Fibroblast of skin of scalp (primary cell): Measurements from ENCODE around the gene RALGAPA2.
"Not testable (repeated sequence)": the region's sequence is repeated elsewhere in the genome, so short reads cannot be mapped to it uniquely, and the experiment has no call there.

Source experiments
- DNase-seq: peaks from one replicate; pipeline ENCODE4 v3.0.0-alpha.2; 2013

RALGAPA2 gene

DNA sequence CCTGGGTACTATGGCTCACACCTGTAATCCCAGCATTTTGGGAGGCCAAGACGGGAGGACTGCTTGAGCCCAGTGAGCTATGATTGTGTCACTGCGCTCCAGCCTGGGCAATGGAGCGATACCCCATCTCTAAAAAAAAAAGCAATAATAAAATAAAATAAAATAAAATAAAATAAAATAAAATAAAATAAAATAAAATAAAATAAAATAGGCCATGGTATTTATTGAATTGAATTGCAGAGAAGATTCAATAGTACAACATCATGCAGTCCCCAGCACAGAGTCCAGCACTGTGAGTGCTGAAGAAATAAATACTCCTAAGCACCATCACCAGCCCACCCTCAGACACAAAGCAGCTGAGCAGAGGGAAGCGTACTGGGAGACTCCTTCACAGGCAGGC, 144.7 kb downstream of the RALGAPA2 start:
- no peak for DNase-seq

DNA sequence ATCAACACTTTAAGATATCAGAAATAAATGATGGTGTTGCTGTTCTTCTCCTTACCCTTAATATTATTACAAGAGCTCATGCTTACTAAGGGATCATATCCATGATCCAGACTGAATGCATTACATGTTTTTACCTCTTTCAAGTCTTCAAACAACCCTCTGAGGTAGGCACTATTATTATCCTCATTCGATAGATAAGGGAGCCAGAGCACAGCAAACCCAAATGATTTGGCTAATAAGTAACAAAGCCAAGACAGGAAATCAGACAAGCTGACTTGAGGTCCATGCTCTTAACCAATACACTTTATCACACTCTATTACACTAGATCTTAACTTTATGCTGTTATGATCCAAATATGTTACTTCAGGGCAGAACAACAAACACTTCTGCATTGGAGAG, 145.9 kb downstream of the RALGAPA2 start:
- DNase-seq, result no peak

DNA sequence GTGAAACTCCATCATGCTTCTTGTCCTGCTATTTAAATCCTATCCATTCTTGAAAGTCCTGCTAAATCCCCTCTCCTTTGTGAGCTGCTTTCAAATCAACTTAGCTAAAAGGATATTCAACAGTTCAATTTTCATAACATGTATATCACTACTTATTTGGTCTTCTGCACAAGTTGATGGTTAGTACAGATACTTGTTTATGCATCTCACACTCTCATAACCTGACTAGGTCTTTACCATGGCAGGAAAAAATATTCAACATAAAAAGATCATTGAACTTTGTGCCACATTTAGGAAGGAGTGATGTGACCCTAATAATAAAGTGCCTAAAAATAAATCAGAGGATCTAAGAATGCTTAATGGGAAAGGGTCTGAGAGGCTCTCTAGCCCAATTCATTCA, 148.2 kb downstream of the RALGAPA2 start:
- no peak for DNase-seq

DNA sequence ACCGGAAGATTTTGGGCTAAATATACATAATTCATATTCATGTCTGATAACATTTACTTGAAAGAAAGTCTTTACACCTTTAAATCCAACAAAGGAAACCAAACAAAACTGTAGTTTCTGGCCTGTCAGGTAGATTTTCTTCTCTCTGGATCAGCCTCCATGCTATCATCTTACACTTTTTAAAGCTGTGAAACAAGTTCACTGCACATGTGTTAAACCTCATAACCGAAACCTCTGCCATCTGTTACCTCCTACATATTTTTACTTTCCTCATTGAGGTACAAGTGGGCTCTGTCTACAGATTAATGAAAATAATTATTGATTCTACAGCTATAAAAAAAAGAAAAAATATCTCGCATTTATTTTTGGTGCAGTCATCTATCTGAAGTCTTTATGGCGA, 149.9 kb downstream of the RALGAPA2 start:
- DNase-seq, result no peak

DNA sequence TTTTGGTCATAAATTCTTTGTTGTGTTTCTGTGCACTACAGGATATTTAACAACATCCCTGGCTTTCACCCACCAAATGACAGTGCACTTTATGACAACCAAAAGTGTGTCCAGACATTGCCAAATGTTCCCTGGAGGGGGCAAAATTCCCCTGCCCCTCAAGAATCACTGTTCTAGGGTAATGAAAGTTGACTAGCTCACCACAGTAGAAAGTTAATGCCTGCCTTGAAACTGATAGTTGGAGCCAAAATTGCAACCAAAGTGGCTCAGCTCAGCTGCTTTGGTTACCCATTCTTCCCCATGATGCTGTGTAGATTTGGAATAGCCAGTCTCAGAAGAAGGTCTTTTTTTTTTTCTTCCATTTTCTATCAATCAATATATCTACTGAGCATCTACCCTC, 150.6 kb downstream of the RALGAPA2 start:
- no peak for DNase-seq

DNA sequence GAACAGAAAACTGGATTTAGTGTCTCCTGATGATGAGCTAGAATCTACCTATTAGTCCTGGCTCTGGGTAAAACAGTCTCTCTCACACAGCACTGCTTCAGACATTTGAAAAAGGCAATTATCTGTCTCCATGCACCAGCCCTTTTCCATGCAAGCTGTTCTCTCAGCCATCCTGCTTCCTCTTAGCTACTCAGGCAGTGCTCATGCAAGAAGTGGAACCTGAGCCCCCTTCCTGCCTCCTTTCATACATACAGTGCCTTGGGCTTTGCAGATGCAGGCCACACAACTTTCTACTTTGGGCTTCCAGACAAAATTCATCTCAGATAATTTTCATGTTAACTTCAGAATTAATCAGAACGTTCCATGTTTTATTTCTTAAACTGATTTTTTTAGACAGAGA, 151.3 kb downstream of the RALGAPA2 start:
- no peak for DNase-seq

DNA sequence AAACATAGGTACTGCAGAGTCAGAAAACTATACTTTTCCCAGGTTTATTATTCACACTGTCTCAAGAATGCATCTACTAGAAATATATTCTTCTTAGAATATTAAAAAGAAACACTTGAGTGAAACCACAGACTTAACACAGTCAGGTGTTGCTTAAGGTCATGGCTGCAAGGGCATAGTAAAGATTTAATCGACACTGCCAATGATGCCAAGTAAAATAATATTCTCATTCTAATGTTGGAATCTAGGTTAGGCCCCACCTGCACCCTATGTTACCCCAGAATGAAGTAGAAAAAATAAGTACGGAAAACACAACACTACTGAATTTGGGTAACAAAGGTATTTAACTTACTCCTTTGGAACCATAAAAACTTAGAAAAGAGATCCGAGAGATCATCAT, 155.0 kb downstream of the RALGAPA2 start:
- DNase-seq, result no peak

DNA sequence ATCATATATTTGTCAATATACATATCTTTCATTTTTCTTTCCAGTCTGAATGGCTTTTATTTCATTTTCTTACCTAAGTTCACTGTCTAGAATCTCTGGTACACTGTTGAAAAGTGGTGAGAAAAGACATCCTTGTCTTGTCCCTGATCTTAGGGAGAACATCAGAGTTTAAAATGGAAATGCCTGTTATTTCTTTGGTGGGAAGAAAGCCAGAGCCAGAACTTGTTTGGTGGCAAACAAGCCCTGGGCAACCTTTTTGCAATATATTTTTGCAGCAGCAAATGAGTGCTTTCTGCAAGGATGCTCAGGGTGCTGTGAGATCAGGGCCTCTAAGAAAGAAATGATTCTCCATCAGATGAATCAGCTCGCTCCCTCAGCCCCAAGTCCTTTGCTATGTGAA, 156.6 kb downstream of the RALGAPA2 start:
- DNase-seq, result no peak

DNA sequence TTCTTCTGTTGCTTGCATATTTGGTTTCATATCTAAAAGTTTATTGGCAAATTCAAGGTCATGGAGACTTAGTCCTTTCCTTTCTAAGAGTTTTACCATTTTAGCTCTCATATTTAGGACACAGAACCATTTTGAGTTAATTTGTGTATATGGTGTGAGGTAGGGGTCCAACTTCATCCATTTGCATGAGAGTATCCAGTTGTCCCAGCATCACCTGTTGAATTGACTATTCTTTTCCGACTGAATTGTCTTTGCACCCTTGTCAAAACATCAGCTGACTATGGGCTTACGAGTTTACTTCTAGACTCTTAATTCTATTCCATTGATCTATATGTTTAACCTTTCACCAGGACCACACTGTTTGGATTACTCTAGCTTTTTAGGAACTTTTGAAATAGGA, 157.5 kb downstream of the RALGAPA2 start:
- no peak for DNase-seq

DNA sequence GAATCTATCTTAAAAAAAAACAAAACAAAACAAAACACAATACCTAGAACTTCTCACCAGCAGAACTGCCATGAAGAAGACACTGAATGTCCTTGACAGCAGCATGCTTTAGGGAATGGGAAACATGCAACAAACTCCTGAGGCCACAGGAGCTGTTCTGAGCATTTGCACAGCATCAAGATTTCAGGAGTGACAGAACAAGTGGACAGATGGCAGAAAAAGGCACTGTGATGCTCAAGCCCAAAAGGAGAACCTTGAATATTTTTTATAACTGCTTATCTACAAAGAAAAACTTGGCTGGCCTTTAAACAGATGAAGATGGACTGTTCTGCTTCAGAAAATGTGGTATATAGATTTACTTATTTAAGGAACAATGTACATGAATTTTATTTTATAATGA, 158.9 kb downstream of the RALGAPA2 start:
- DNase-seq, result no peak

DNA sequence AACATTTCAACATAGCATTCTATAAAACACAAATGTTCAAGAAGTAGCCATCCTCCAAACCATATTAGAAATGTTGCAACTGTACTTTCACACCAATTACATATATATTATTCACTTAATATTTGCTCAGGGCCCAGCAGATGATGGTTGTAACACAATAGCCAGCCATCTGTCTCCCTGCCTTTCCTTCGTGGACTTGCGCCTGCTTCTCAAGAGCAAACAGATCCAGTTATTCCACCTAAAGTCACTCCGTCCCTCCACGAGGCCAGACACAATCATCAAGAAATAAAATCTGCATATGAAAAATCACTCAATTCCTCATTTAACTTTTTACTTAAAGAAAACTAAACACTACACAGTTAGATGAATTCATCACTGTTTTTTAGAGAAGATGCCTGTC, 160.4 kb downstream of the RALGAPA2 start:
- no peak for DNase-seq

DNA sequence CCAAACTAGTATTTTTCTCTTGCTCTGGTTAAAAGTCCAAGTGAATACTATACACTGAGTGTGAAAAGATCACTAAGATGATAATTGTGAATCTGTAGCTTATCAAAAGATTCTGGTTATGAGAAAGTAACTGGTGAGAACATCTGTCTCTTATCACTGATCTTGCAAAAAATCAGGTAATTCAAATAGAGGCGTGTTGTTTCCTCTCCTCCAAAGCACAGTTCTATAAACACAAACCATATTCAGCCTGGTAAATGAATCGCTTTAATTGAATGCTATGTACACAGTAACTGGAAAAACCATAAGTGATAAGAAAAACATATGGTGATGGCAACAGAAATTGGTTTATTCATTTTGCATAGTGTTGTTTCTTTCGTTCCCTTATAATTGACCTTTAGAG, 161.0 kb downstream of the RALGAPA2 start:
- no peak for DNase-seq

DNA sequence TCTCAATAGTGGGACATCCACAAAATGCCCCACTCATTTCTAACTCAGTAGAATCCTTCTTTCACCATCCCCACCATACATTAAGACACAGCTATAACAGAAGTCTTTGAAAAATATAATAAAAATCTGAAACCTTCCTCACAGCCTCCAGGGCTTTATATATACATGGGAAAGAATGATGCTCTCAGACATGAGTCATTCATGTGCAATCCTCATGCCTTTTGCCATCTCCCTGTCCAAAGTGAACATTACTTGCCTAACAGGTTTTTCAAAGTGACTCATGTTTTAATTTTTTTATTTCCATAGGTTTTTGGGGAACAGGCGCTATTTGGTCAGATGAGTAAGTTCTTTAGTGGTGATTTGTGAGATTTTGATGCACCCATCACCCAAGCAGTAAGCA, 162.7 kb downstream of the RALGAPA2 start:
- peak; percentile 13 for DNase-seq

DNA sequence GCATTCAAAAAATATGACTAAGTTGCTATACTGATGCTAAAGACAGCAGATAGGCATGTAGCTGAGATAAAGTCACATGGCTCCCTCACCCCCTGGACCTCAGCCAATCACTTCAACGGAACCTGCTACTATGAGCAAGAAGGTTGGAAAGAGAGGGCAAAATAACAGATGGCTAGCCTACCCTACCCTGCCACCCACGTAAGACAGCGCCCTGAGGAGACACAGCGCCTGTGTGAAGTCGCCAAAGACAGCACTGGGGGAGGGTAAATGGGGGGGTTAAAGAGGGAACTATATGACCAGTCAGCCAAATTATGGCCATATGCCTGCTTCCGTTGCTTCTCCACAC, 163.2 kb downstream of the RALGAPA2 start:
- peak; percentile 3 for DNase-seq

DNA sequence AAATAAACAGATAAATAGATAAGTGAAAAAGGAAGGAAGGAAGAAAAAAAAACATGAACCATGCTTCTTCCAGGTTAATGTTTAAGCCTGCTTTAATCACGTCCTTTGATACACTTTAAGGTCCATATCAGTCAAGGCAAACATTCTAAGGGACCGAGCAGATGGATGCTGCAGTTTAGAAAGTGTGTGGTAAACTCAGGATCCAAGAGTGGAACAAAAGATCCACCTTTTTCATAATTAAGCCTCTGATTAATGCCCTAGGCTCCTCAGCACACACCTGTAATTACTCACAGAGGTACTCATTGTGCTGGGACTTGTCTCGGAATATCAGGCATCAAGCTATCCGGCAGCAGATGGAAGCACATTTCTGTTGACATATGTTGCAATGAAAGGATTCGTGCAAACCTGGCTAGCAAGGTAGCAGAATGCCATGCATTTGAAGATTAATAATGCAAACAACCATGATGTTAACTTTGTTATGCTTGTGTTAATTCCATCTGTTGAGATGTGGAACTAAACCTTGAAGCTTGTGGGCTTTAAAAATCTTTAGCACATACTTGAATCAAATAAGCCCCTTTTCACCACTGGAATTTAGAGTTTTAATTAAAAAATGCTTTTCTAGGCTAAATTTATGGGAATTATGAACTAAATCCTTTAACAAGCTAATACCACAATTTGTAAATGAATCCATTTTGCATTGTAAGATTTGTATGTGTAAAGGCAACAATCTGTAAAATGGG, 163.7 kb downstream of the RALGAPA2 start:
- DNase-seq, result no peak

DNA sequence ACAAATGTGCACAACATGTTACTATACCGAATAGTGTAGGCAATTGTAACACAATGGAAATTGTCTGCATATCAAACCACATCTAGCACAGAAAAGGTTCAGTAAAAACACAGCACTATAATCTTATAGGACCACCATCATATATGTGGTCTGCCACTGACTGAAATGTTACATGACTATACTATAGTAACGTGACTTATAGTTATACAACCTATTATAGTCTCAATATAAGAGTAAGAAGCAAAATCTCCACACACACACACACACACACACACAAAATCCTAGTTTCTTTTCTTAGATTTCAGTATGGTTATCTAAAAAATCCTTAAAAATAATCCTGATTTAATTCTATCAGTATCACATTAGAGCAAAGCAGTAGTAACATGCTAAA, 164.6 kb downstream of the RALGAPA2 start:
- DNase-seq, result no peak

DNA sequence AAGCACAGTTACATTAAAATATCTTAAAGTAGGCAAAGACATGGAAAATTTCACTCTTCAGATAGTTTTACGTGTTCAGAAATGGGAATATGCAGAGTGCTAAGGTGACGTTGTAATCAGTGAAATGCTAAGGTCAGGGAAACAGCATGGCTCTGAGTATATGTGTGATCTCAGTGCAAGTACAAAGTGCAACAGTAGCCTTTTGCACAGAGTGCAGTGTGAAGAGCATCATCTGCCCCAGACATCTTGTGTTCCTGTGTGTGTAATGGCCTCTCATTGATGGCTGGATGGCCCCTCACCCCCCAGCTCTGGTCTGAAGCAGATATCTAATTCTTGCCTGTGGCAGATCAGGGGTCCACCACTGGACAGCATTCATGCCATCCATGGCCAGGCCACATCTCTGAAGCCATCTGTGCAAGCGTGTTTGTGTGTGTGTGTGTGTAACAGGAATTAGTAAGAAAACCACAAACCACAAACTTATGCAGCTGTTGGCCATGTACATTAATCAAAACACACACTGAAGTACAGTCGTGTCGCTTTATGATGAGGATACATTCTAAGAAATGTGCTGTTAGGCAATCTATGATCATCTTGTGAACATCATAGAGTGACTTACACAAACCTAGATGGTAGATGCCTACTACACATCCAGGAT, 165.1 kb downstream of the RALGAPA2 start:
- peak; percentile 58 for DNase-seq

DNA sequence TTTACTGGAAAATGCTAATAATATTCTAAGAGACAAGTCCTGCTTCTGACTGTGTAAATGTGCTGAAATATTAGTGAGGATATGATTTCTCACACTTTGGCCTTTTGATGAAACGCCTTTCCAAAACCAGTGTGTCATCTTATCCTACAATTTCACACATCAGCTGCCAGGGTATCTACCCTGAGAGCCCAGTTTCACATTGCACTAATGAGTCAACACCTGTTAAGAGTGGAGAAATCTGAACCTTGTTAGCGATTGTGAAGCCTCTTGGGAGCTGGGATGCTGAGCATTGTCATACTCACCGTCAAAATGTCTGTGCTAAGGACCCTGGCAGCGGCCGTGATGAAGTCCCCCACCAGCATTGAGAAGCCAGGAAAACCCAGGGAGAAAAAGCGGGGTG, 166.0 kb downstream of the RALGAPA2 start:
- no peak for DNase-seq

DNA sequence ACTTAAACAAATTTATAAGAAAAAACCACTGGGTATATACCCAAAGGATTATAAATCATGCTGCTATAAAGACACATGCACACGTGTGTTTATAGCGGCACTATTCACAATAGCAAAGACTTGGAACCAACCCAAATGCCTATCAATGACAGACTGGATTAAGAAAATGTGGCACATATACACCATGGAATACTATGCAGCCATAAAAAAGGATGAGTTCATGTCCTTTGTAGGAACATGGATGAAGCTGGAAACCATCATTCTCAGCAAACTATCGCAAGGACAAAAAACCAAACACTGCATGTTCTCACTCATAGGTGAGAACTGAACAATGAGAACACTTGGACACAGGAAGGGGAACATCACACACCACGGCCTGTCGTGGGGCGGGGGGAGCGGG, 169.1 kb downstream of the RALGAPA2 start:
- DNase-seq, result not testable (repeated sequence)

DNA sequence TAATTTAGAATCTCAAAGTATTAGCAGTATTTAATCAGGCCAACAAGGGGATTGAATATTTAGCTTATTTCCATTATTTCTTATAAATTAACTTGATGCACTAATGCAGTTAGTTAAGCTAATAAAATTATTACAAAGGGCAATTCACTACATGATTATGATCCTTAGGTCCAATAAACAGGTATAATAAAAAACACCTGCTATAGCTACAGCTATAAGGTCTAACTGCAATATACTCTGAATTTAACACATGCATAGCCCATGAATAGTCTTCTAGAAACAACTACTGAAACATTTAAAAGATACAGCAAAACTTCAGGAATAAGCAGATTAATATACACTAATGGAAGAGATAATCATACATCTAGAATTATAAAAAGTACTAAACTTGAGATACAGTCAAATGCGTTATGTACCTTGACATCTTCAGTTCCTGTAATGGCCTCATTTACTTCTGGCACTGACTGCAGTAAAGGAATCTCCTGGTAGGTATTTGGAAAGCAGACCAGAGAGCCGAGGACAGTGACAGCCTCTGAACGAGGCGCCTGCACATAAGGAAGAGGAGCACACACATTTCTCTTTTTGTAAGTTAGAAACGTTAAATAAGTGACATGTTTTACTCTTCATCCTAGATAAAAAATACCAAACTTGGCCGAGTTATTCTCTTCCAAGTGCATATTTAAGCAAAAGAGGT, 176.1 kb downstream of the RALGAPA2 start:
- no peak for DNase-seq

DNA sequence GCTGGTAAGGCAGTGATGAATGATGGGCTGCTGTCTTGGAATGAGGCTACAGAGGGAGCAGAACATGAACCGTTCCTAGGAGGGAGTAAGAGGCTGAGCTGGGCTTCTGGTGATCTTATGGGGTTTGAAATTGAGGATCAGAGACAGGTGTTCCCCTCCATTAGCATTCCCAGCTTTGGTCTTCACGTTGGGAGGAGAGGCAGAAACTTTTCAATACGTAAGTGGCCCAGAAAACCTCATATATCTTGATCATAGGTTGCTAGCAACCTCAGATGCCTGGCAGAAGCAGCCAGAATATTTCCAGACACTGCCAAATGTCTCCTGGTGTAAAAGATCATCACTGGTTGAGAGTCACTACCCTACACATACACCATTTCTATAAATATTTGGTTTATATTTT, 177.4 kb downstream of the RALGAPA2 start:
- no peak for DNase-seq

DNA sequence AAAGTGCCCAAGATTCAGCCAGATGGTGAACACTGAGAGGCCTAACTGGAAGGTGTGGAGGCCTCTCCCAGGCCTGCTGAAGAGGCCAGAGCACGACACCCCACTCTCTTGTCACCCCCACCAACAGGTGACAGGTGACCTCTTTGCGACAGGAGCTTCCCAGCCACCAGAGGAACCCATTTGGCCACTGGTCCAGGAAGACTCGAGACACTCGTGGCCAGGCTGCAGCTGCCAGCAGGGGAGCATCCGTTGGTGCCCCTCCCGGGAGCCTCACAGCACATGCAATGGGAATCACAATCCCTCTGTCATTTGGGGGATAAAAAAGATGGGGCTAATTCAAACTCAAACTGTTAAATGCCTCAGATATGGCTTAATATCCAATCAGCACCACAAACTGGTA, 181.2 kb downstream of the RALGAPA2 start:
- DNase-seq, result no peak

DNA sequence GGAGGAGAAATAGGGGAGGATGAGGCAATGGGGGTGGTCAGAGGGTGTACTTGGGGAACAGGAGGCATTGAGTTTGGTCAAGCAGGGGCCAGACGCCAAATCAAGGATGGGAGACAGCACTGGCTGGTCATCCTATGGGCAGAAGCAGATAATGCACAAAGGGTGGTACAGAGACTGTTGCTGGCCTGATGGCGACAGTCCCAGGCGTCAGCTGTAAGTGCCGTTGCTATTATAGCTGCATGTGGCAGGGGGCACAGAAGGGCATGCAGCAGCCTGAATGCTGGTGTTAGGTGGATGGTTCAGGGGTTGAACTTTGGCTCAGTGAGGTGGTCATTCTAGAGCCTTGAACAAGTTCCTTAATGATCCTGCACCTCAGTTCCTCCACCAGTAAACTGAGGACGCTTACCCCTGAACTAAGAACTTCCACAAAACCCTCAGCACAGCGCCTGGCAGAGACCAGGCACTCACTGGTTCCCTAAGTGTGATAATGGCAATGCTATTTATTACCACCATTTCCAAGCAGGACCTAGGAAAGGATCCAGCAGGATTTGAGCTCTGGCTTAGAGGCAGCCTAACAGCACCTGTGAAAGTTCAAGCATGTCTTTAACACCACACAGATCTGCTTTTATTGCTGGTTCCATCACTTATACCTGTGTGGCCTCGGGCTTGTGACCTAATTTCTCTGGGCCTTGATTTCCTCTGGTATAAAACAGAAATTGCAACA, 181.9 kb downstream of the RALGAPA2 start:
- no peak for DNase-seq

DNA sequence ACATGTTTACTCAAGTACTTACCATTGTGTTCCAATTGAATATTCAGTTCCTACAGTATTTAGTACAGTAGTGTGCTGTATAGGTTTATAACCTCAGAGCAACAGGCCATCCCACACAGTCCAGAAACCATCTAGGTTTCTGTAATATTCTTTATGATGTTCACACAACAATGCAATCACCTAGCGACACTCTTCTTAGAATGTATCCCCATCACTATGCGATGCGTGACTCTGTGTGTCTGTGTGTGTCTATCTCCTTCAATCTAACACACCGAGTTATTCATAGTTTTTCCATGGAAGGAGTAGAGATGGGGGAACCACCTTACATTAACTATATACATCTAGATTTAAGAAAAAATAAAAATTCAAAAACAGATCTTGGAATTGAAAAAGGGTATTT, 182.8 kb downstream of the RALGAPA2 start:
- no peak for DNase-seq
